Measurements from ENCODE around the gene RXFP1. TPM values are rescaled to one million over a fixed set of nuclear protein-coding genes. Genes with fewer than 3 reads are reported as not detected.

Gene RXFP1
- polyA plus RNA-seq, 1 of the 3 experiments (the other 2 are of a cell fraction), result not detected

GRCh38 chr4:158538176-158538575 lies 16.5 kb downstream of the RXFP1 start:
- no peaks in the 10 kb centered on the region for H3F3A ChIP-seq (replicated peaks; ENCODE audit: insufficient read depth)
- H3K9ac ChIP-seq, result no peak overlapping the region
- H3K27ac ChIP-seq (ENCODE audit: low read depth in 2 of 2, low read length in 1 of 2), result no peak overlapping the region
- H3K4me3 ChIP-seq (ENCODE audit: low read depth in 2 of 2, low read length in 1 of 2), result no peak overlapping the region
- H3K4me1 ChIP-seq (ENCODE audit: control insufficient read depth in 1 of 2, insufficient read depth in 2 of 2, low read depth in 1 of 2, low read length in 1 of 2), result no peaks in the 10 kb centered on the region
- no peaks in the 10 kb centered on the region for H3K9me3 ChIP-seq
- no peak overlapping the region for H3K4me2 ChIP-seq
- no peak for DNase-seq
- no peaks in the 10 kb centered on the region for H3K9me2 ChIP-seq
- CTCF ChIA-PET, result no interaction called here
- TF ChIP-seq GATA2 (CRISPR knock-in tag; IDR thresholded peaks at IDR 0.05), result no peak
- TF ChIP-seq JUND (IDR thresholded peaks at IDR 0.05), result no peak
- TF ChIP-seq CHD2 (IDR thresholded peaks at IDR 0.05; ENCODE audit: low read length, partially characterized antibody), result no peak
- no peak for TF ChIP-seq MEF2A (IDR thresholded peaks at IDR 0.05; ENCODE audit: borderline replicate concordance, low read depth)
- no peak for TF ChIP-seq SMC3 (IDR thresholded peaks at IDR 0.05; ENCODE audit: low read depth, low read length)
- TF ChIP-seq, protein P1, sequence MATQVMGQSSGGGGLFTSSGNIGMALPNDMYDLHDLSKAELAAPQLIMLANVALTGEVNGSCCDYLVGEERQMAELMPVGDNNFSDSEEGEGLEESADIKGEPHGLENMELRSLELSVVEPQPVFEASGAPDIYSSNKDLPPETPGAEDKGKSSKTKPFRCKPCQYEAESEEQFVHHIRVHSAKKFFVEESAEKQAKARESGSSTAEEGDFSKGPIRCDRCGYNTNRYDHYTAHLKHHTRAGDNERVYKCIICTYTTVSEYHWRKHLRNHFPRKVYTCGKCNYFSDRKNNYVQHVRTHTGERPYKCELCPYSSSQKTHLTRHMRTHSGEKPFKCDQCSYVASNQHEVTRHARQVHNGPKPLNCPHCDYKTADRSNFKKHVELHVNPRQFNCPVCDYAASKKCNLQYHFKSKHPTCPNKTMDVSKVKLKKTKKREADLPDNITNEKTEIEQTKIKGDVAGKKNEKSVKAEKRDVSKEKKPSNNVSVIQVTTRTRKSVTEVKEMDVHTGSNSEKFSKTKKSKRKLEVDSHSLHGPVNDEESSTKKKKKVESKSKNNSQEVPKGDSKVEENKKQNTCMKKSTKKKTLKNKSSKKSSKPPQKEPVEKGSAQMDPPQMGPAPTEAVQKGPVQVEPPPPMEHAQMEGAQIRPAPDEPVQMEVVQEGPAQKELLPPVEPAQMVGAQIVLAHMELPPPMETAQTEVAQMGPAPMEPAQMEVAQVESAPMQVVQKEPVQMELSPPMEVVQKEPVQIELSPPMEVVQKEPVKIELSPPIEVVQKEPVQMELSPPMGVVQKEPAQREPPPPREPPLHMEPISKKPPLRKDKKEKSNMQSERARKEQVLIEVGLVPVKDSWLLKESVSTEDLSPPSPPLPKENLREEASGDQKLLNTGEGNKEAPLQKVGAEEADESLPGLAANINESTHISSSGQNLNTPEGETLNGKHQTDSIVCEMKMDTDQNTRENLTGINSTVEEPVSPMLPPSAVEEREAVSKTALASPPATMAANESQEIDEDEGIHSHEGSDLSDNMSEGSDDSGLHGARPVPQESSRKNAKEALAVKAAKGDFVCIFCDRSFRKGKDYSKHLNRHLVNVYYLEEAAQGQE (IDR thresholded peaks at IDR 0.05; ENCODE audit: low read depth, low read length), result no peak
- no peak for TF ChIP-seq RCOR1 (IDR thresholded peaks at IDR 0.05; ENCODE audit: low read length)
- TF ChIP-seq, protein P2, sequence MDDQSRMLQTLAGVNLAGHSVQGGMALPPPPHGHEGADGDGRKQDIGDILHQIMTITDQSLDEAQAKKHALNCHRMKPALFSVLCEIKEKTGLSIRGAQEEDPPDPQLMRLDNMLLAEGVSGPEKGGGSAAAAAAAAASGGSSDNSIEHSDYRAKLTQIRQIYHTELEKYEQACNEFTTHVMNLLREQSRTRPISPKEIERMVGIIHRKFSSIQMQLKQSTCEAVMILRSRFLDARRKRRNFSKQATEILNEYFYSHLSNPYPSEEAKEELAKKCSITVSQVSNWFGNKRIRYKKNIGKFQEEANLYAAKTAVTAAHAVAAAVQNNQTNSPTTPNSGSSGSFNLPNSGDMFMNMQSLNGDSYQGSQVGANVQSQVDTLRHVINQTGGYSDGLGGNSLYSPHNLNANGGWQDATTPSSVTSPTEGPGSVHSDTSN (IDR thresholded peaks at IDR 0.05), result no peak
- TF ChIP-seq ELF1 (IDR thresholded peaks at IDR 0.05), result no peak
- no peak for TF ChIP-seq FOXJ3 (CRISPR knock-in tag; IDR thresholded peaks at IDR 0.05)
- TF ChIP-seq FOXM1 (IDR thresholded peaks at IDR 0.05; ENCODE audit: low read depth), result no peak
- TF ChIP-seq POLR2AphosphoS5 (IDR thresholded peaks at IDR 0.05; ENCODE audit: low read depth, low read length), result no peak
- no peak for TF ChIP-seq SIN3A (IDR thresholded peaks at IDR 0.05; ENCODE audit: borderline replicate concordance, low read depth, low read length)
- TF ChIP-seq EP300 (IDR thresholded peaks at IDR 0.05; ENCODE audit: borderline replicate concordance in 1 of 2, low read depth in 1 of 2, low read length in 1 of 2), result no peak
- no peak for TF ChIP-seq RXRA (IDR thresholded peaks at IDR 0.05; ENCODE audit: borderline replicate concordance, low read depth)
- no peak for TF ChIP-seq TCF12 (IDR thresholded peaks at IDR 0.05)
- no peak for TF ChIP-seq NRF1 (IDR thresholded peaks at IDR 0.05; ENCODE audit: low read depth, low read length)
- TF ChIP-seq EZH2phosphoT487 (IDR thresholded peaks at IDR 0.05; ENCODE audit: borderline replicate concordance, low read depth), result no peak
- WGBS (ENCODE audit: low lambda C conversion rate), result 74% methylated on average over 4 of the region's 4 CpGs
- H3K27me3 ChIP-seq (ENCODE audit: insufficient read depth), result no peaks in the 10 kb centered on the region
- H3K79me2 ChIP-seq (ENCODE audit: insufficient read depth), result no peaks in the 10 kb centered on the region
- H3K36me3 ChIP-seq (replicated peaks in 1 of 2; ENCODE audit: control insufficient read depth in 1 of 2, insufficient read depth in 2 of 2, low read length in 1 of 2), result no peaks in the 10 kb centered on the region
- no peaks in the 10 kb centered on the region for H4K20me1 ChIP-seq (ENCODE audit: insufficient read depth)
- POLR2A ChIA-PET, result no interaction called here
- H2AFZ ChIP-seq (ENCODE audit: low read depth), result no peak overlapping the region

Measured in SK-N-SH (cell line).